GM18867 (cell line): ENCODE data around the gene CCIN.
"Not testable (repeated sequence)": the region's sequence is repeated elsewhere in the genome, so short reads cannot be mapped to it uniquely, and the experiment has no call there.

Source experiments
- ATAC-seq: cut with Tn5 transposase; IDR thresholded peaks from one replicate; pipeline ENCODE4 v1.9.1; 2021; ENCODE audit warnings: mild to moderate bottlenecking, moderate library complexity; ENCODE audit not compliant: unreplicated experiment

The CCIN gene

DNA sequence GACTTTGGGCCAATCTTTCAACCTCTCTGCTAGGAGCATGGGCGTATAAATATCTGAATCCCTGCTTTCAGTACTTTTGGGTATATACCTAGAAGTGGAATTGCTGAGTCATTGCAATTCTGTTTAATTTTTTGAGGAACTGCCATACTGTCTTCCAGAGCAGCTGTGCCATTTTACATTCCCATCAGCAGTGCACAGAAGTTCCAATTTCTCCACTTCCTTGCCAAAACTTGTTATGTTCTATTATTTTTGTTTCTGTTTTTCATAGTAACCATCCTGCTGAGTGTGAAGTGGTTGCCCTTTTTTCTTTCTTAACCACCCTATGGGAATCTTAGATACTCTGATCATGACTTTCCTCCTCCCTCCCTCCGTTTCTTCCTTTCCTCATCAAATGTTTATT lies 11.1 kb upstream of the CCIN start:
- no peak for ATAC-seq

DNA sequence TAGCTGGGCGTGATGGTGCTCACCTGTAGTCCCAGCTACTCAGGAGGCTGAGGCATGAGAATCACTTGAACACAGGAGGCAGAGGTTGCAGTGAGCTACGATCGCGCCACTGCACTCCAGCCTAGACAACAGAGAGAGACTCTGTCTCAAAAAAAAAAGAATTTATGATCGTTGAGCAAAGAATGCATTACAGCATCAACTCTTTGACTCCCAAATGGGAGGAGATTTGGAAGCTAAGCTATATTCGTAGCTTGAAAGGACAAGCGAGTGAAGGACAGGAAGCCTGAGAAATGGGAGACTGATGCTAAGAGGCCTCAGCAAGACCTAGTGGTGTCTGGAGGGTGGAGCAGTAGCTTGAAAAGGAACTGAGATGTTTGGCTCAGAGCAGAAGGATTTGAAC lies 10.3 kb upstream of the CCIN start:
- no peak for ATAC-seq

DNA sequence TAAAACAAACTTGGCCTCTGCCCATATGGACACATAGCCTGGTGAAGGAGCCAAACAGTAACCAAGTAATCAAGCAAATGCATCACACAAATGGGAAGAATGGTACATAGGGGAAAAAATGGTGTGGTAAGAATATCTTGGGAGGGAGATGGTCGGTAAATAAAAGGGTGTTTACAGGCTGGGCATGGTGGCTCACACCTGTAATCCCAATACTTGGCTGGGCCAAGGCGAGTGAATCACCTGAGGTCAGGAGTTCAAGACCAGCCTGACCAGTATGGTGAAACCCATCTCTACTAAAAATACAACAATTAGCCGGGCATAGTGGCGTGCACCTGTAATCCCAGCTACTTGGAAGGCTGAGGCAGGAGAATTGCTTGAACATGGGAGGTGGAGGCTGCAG lies 9.7 kb upstream of the CCIN start:
- ATAC-seq, result not testable (repeated sequence)

DNA sequence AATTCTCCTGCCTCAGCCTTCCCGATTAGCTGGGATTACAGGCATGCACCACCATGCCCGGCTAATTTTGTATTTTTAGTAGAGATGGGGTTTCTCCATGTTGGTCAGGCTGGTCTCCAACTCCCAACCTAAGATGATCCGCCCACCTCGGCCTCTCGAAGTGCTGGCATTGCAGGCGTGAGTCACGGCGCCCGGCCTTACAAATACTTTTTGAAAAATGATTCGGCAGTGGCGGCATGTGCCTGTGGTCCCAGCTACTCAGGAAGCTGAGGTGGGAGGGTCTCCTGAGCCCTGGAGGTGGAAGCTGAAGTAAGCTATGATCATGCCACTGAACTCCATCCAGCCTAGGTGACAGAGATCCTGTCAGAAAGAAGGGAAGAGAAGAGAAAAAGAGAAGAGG lies 9.1 kb upstream of the CCIN start:
- not testable (repeated sequence) for ATAC-seq

DNA sequence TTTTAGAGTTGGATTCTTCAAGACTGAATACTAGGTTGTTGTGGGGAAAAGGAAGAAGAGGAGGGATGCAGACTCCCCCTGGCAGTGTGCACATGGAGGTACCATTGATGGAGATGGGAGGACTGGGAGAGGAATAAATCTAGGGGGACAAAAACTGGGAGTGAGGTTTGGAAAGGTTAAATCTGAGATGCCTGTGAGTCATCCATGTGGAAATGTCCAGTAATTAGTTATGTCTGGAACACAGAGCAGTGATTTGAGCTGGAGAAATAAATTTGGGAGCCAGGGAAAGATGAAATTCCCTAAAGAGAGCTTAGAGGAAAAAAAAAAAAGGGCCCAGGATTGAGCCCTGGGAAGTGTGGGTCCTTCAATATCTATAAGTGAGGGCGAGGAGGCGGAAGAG lies 8.0 kb upstream of the CCIN start:
- no peak for ATAC-seq

DNA sequence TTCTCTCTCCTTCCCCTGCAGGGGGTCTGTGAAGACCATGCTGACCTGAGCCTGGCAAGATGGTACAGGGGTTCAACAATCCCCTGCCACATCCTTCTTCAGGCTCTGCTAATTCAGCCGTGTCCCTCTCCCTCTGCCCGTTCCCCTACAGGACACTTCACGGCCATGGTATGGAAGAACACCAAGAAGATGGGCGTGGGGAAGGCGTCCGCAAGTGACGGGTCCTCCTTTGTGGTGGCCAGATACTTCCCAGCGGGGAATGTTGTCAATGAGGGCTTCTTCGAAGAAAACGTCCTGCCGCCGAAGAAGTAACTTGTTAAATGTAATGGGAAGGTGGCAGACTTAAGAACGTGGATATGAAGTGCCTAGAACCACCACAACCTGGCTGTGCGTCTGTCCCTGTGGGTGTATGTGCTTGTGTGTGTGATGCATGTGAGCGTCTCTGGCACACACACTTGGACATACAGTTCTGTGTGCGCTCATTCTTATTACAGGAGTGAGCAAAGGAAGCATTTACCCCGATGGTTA lies 6.9 kb upstream of the CCIN start:
- ATAC-seq, result no peak

DNA sequence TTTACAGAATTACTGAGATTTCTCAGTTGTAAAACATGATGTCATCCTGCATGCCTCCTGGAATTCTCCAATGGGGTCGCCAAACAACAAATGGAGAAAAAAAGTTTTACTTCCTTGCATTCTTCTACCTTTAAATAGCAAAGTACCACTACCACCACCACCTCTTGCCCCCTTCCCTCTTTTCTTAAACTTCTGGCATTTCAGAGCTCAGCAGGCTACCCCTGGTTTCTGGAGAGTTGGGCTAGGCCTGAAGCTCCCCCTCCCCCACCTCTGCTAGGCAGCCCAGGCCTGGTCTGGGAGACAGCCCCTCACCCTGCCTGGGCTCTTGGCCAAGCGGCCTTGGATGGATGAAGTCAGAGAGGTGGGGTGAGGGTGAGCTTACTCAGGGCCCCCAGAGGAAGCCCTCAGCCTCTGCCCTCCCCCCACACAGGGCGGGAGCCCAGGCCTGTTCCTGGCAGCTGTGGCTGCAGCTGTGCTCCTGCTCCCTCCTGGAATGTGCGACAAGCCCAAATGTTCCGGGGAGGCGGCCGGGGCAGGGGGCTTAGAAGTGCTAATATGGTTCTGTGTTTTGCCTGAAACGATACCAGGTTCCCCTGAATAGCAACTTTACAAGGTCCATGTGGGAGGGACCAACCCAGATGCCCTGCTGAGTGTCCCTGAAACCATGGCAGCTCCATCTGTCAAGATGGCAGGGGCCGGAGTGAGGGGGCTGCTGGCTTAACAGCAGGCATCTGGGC lies 6.0 kb upstream of the CCIN start:
- ATAC-seq, result no peak

DNA sequence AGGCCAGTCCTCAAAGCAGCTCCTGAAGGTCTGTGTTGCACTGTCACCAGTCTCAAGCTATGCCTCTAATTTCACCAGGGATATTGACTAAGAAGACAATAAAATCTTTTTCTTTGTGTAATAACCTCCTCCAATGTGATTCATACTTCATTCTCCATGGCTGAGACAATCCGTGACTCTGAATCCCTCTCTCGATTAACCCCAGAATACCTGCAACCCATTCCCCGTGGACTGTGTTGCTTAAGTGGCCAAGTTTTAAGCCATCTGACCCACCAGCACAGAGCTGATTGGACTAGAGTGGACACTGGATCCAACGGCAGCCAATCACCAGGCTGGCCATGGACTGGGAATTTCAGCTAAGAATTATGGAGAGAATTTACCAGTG lies 5.4 kb upstream of the CCIN start:
- ATAC-seq, result no peak

DNA sequence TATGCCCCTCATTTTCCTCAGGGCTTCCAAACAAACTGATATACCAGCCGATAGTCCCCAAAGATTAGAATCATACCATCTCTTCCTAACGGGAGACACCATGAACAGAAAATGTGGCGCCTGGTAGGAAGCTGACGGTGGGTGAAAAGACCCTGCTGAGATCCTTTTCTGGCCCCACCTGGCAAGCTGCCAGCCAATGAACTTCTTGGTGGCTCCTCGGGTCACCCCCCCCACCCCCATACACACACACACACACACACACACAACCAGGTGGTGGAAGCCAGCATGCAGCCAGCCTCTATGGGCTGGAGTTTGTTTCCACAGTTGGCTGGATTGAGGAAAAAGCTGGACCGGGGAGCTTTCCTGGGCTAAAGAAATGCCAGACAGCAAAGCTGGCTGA lies 4.8 kb upstream of the CCIN start:
- no peak for ATAC-seq

DNA sequence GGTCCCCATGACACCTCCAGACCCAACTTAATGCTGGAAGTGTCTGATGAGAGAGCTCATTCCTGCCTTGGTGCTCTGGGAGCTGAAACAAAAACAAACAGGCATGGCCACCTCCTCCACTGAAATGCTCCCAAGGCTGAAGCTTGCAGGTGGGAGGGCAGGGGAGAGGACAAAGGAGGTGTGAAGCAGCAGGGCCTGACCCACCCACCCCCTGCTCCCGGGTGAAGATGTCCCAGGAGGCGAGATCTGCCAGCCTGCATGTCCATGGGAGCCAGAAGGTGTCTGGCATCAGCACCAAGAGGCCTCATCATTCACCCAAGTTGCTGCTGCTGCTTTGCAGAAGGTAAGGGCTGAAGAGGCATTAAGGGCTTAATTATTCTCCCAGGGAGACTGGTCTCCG lies 4.2 kb upstream of the CCIN start:
- no peak for ATAC-seq

DNA sequence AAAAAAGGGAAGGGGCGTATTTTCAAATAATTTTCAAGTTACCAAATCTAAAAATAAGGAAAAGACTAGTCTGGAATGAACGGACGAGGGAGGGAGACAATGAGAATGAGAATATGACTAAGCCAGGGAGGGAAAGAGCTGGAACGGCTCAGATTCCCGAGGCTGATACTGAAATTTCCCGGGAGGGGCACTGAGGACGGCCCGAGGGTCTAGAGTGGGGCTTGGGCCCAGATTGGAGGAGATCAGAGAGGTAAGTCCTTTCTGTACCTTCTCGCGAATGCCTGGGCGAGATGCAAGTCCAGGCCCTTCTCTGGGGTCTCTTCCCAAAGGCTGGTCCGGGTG lies 3.4 kb upstream of the CCIN start:
- no peak for ATAC-seq

DNA sequence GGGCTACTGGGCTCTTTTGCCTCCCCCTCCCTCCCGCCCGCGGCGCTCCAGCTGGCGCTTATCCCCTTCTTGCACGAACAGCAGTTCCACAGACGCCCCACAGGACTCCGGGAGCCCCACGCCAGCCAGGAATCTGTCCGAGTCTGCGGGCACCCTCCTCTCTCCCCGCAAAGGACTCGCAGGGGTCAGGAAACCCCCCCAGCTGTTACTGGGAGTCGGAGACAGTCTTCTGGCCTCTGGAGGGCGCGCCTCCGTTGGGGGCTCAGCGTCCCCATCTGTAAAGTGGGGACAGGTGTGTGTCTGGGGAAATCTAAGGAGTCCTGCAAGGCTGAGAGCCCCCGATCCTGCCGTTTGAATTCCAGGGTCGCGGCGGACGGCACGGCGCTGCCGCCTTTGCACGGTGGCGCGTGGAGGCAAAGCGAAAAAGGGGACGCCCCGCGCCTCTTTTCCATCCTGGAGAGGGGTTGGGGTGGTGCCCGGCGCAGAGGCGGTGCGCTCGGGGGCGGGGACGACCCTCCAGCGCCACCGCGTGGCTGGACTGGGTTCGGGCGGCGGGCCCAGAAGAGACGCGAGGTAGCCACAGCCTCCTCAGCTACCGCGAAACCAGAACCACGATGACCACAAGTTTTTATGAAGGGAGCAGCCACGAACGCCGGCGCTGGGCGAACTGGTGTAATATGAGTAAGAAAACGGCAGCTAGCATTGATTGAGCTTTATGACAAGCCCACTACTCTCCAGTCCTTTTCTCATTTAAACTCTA lies 2.8 kb upstream of the CCIN start:
- peak; percentile 92 for ATAC-seq

DNA sequence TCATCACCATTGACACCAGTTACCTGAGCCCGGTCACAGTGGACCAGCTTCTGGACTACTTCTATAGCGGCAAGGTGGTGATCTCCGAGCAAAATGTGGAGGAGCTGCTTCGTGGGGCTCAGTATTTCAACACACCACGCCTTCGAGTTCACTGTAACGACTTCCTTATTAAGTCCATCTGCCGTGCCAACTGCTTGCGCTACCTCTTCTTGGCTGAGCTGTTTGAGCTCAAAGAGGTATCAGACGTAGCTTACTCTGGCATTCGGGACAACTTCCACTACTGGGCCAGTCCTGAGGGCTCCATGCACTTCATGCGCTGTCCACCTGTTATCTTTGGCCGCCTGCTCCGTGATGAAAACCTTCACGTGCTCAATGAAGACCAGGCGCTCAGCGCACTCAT lies 520 bp downstream of the CCIN start:
- no peak for ATAC-seq

DNA sequence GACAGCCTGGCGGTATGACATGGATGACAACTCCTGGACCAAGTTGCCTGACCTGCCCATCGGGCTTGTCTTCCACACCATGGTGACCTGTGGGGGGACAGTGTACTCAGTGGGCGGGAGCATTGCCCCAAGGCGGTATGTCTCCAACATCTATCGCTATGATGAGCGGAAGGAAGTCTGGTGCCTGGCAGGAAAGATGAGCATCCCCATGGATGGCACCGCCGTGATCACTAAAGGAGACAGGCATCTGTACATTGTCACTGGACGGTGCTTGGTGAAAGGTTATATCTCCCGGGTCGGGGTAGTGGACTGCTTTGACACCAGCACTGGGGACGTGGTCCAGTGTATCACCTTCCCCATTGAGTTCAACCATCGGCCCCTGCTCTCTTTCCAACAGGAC lies 1.3 kb downstream of the CCIN start:
- no peak for ATAC-seq

DNA sequence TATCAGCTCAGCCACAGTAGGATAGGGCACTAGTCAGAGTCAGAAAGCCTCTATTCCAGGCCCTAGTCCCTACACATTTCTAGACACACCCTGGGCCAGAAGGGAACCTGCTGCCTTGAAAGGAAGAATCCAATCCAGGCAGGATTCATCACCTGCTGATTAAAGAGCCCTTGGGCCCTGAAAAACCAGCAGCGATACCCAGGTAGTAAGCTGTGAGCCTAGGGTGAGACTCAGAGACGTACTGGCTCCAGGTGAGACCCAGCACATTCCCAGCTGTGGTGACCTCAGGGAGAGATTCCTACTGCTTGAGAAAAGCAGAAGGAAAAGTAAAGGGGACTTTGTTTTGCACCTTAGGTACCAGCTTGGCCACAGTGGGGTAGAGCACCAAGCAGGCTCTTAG lies 4.7 kb downstream of the CCIN start:
- ATAC-seq, result no peak

DNA sequence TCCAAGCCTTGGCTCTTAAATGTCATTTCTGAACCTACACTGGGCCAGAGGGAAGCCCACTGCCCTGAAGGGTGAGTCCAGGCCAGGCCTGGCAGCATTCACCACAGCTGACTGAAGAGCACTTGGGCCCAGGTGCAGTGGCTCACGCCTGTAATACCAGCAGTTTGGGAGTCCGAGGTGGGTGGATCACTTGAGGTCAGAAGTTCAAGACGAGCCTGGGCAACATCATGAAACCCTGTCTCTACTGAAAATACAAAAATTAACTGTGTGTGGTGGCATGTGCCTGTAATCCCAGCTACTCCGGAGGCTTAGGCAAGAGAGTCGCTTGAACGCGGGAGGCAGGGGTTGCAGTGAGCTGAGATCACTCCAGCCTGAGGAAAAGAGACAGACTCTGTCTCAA lies 5.1 kb downstream of the CCIN start:
- no peak for ATAC-seq

DNA sequence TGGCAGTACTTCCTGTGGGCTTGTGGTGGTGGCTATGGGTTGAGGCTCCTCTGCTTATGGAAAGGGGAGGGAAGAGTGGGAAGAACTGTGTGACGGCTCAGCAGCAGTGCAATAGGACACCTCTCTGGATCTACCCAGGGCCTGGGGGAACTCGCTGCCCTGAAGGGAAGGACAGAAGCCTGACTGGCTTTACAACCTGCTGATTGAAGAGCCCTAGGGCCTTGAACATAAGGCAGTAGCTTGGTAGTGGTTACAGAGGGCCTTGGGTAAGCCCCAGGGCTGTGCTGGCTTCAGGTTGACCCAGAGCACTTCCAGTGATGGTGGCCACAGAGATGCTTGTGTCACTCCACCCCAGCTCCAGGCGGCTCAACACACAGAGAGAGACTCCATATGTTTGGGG lies 5.5 kb downstream of the CCIN start:
- ATAC-seq, result no peak

DNA sequence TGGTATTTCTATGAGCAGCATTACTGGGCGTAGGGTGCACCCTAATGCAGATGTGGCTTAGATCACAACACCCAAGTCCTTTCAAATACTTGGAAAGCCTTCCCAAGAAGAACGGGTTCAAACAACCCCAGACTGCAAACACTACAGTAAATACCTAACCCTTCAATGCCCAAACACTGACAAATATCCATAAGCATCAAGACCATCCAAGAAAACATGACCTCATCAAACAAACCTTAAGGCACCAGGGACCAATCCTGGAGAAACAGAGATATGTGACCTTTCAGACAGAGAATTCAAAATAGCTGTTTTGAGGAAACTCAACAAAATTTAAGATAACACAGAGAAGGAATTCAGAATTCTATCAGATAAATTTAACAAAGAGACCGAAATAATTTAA lies 6.0 kb downstream of the CCIN start:
- not testable (repeated sequence) for ATAC-seq

DNA sequence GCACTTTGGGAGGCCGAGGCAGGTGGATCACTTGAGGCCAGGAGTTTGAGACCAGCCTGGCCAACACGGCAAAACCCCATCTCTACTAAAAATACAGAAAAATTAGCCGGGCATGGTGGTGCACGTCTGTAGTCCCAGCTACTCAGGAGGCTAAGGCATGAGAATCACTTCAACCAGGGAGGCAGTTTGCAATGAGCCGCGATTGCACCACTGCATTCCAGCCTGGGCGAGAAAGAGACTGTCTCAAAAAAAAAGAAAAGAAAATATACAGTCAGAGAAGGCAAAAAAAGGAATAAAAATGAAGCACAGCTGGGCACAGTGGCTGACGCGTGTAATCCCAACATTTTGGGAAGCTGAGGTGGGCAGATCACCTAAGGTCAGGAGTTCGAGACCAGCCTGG lies 7.3 kb downstream of the CCIN start:
- not testable (repeated sequence) for ATAC-seq

DNA sequence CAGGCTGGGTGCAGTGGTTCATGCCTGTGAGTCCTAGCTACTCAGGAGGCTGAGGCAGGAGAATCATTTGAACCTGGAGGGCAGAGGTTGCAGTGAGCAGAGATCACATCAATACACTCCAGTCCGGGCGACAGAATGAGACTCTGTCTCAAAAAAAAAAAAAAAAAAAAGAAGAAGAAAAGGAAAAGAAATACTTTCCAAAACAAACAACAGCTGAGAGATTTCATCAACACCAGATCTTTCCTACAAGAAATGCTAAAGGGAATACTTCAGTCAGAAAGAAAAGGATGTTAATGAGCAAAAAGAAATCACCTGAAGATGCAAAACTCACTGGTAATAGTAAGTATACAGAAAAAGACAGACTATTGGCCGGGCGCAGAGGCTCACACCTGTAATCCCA lies 8.4 kb downstream of the CCIN start:
- no peak for ATAC-seq

DNA sequence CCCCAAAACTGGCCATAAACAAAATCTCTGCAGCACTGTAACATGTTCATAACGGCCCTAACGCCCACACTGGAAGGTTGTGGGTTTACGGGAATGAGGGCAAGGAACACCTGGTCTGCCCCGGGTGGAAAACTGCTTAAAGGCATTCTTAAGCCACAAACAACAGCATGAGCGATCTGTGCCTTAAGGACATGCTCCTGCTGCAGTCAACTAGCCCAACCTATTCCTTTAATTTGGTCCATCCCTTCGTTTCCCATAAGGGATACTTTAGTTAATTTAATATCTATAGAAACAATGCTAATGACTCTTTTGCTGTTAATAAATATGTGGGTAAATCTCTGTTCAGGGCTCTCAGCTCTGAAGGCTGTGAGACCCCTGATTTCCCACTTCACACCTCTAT lies 11.1 kb downstream of the CCIN start:
- not testable (repeated sequence) for ATAC-seq

DNA sequence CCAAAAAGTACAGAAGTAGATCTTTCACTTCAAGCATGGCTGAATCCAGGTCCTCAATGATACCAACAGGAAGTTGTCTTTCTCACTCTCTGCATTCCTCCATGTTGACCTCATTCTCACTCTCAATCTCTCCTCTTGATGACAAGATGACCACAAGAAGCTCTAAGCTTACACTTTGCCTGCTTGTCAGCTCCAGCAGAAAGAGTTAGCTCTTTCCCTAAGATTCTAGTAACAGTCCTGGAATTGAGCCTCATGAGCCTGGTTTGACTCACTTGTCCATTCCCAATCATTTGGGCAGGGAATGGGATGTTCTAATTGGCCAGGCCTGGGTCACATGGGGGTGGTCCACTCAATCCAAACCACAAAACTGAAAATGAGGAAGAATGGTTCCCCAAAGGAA lies 18.2 kb downstream of the CCIN start:
- ATAC-seq, result no peak

DNA sequence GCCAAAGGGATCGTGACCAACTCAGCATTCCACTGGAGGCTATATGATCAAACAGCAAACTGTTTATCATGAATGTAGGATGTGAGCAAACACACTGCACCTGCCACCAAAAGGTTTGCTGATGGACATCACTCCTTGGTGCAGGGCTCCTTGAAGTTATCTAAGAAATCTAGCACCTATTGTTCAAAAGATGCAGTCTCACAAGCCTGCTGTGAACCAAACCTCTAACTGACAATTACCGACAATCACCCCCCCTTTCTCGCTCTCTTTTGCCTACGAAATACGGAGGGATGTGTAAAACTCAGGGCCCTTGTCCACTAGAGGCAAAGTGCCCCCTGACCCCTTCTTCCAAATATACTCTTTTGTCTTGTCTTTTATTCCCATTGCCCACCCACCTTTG lies 19.0 kb downstream of the CCIN start:
- no peak for ATAC-seq
